Gastrocnemius medialis (tissue), 4 donors: Measurements from ENCODE around the gene MTAP. TPM values are rescaled to one million over a fixed set of nuclear protein-coding genes. Genes with fewer than 3 reads are reported as not detected.

Experiments used
- ATAC-seq, 2 donors: fragments of 150-250 bp; one replicate each; pipeline ENCODE4 v1.9.1; 2016
- DNase-seq, 2 donors: peaks; one replicate each; pipeline ENCODE4 v3.0.0-alpha.2; 2019
- H3K27ac ChIP-seq, 4 donors: fragments of 200-600 bp; sonication (generic); 1 replicate in 1 of 4; 2 replicates in 3 of 4; pipeline ENCODE4 v1.5.1; 2016 to 2018; ENCODE audit warnings: mild to moderate bottlenecking in 2 of 4, moderate library complexity in 1 of 4
- H3K27me3 ChIP-seq, 3 donors: fragments of 200-600 bp; sonication (generic) in 2 of 3; 1 replicate in 1 of 3; 2 replicates in 2 of 3; pipeline versions ENCODE4 v1.5.1 to v1.6.0; 2016 to 2019; ENCODE audit warnings: mild to moderate bottlenecking in 1 of 3, moderate library complexity in 1 of 3
- H3K36me3 ChIP-seq, 2 donors: fragments of 200-600 bp; sonication (generic) in 1 of 2; one replicate each; pipeline ENCODE4 v1.5.1; 2017 to 2018
- H3K4me1 ChIP-seq, 2 donors: fragments of 200-600 bp; sonication (generic) in 1 of 2; one replicate each; pipeline ENCODE4 v1.5.1; 2016 to 2017; ENCODE audit warnings: mild to moderate bottlenecking in 2 of 2
- H3K4me3 ChIP-seq, 4 donors: fragments of 200-600 bp; sonication (generic) in 3 of 4; 1 replicate in 1 of 4; 2 replicates in 3 of 4; pipeline ENCODE4 v1.5.1; 2016 to 2019; ENCODE audit warnings: mild to moderate bottlenecking in 2 of 4
- H3K9me3 ChIP-seq, 3 donors: fragments of 200-600 bp; sonication (generic) in 2 of 3; 1 replicate in 1 of 3; 2 replicates in 2 of 3; pipeline ENCODE4 v1.5.1; 2016 to 2019
- POLR2A ChIP-seq, 2 donors: fragments of 450-650 bp; IDR thresholded peaks; one replicate each; pipeline ENCODE4 v1.6.1; 2017; ENCODE audit warnings: antibody characterized with exemption in 2 of 2, mild to moderate bottlenecking in 2 of 2, moderate library complexity in 2 of 2
- in situ Hi-C, 4 donors: fragments of 200-750 bp; cut with MboI; loops; one replicate each; pipeline versions ENCODE4 v1.15.0 to v1.8.0; 2017; ENCODE audit warnings: low sequenced_read_pairs in 4 of 4
- intact Hi-C: fragments of 100-400 bp; cut with DNase I; formaldehyde crosslinking; loops from one replicate; pipeline ENCODE4 v1.15.1; 2023; ENCODE audit warnings: low total_unique reads
- total RNA-seq, 4 donors: library from RNA; depleted of rRNA; stranded (reverse); fragments of >200 nt; gene quantifications; one replicate each; pipeline versions ENCODE4 v1.1.0 to v1.2.3, GENCODE V29; 2016
- TF ChIP-seq, protein P1 (sequence below), 5 experiments: fragments of 450-650 bp in 3 of 5; fragments of 200-600 bp in 2 of 5; sonication (generic) in 2 of 5; IDR thresholded peaks in 4 of 5; conservative IDR thresholded peaks in 1 of 5; 1 replicate in 4 of 5; 2 replicates in 1 of 5; pipeline ENCODE4 v1.5.1; 2016 to 2019; ENCODE audit warnings: antibody characterized with exemption in 5 of 5, mild to moderate bottlenecking in 3 of 5, moderate library complexity in 3 of 5

MTAP gene
- total RNA-seq, 4 donors from 2014 or later: 6.2 to 11.0 (median 9.4) TPM

- in situ Hi-C loops: loop anchor here in 2 of 4 donors (25.0 kb wide), 1 partner anchor 646 kb away; the partner anchor contains the start of gene KLHL9 (in 2 of the 2)
- intact Hi-C loops: no loop called here
- TF ChIP-seq POLR2A (IDR thresholded peaks at IDR 0.05): no peak
- TF ChIP-seq, protein P1, sequence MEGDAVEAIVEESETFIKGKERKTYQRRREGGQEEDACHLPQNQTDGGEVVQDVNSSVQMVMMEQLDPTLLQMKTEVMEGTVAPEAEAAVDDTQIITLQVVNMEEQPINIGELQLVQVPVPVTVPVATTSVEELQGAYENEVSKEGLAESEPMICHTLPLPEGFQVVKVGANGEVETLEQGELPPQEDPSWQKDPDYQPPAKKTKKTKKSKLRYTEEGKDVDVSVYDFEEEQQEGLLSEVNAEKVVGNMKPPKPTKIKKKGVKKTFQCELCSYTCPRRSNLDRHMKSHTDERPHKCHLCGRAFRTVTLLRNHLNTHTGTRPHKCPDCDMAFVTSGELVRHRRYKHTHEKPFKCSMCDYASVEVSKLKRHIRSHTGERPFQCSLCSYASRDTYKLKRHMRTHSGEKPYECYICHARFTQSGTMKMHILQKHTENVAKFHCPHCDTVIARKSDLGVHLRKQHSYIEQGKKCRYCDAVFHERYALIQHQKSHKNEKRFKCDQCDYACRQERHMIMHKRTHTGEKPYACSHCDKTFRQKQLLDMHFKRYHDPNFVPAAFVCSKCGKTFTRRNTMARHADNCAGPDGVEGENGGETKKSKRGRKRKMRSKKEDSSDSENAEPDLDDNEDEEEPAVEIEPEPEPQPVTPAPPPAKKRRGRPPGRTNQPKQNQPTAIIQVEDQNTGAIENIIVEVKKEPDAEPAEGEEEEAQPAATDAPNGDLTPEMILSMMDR (IDR thresholded peaks at IDR 0.05 in 4 of 5, conservative IDR thresholded peaks at IDR 0.05 in 1 of 5): no peak
- no peaks in the 10 kb centered on the region for H3K4me1 ChIP-seq
- no peak overlapping the region for H3K4me3 ChIP-seq
- H3K9me3 ChIP-seq: no peaks in the 10 kb centered on the region
- no peak overlapping the region for H3K27ac ChIP-seq
- DNase-seq (no peak), ATAC-seq (no peak)
- no peaks in the 10 kb centered on the region for H3K36me3 ChIP-seq
- H3K27me3 ChIP-seq: peaks cover 71 to 84% (median 82%) of the 10 kb centered on the region in 3 donors
These were observed 181.1 kb downstream of the MTAP start for GRCh38 chr9:21983561-21983935.

DNA sequence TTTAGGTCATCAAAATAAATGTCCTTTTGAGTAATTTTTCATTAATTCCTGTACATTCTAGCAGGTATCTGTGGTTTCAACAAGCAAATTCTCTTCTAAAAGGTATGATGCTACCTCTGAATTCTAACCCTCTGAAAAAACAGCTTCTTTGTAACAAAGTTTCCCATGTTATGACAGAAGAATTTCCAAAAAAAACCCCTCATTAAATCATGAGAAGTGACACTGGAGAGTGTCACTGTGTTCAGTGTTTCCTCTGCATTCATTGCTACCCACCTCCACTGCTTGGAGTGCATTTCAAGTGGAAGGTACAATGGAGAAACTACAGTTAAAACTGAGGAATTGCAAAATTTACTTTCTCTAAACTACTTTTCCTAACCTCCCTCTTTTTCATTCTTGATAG lies 181.7 kb downstream of the MTAP start:
- in situ Hi-C loops (loop anchor here in 2 of 4 donors (25.0 kb wide), 1 partner anchor 647 kb away; the partner anchor contains the start of gene KLHL9 (in 2 of the 2)), intact Hi-C loops (no loop called here)
- Histone ChIP-seq H3K36me3 (no peaks in the 10 kb centered on the region), H3K4me1 (no peaks in the 10 kb centered on the region), H3K27ac (no peak overlapping the region), H3K4me3 (no peak overlapping the region), H3K27me3 (peaks cover 71 to 85% (median 82%) of the 10 kb centered on the region in 3 donors), H3K9me3 (no peaks in the 10 kb centered on the region)
- TF ChIP-seq POLR2A (IDR thresholded peaks at IDR 0.05): no peak
- TF ChIP-seq, protein P1 (IDR thresholded peaks at IDR 0.05 in 4 of 5, conservative IDR thresholded peaks at IDR 0.05 in 1 of 5): no peak
- ATAC-seq (no peak), DNase-seq (no peak)

- in situ Hi-C loops: loop anchor here in 2 of 4 donors (25.0 kb wide), 1 partner anchor 649 kb away; the partner anchor contains the start of gene KLHL9 (in 2 of the 2)
- H3K27me3 ChIP-seq: peaks cover 73 to 86% (median 86%) of the 10 kb centered on the region in 3 donors
- H3K4me3 ChIP-seq: no peak overlapping the region
These were observed 183.7 kb downstream of the MTAP start for GRCh38 chr9:21985964-21986667.

More at GRCh38 chr9:21985964-21986667, 183.7 kb downstream of the MTAP start:
- Histone ChIP-seq H3K4me1 (no peaks in the 10 kb centered on the region), H3K36me3 (no peaks in the 10 kb centered on the region), H3K9me3 (no peaks in the 10 kb centered on the region), H3K27ac (no peak overlapping the region)
- ATAC-seq (no peak), DNase-seq (no peak)
- no peak for TF ChIP-seq POLR2A (IDR thresholded peaks at IDR 0.05)
- TF ChIP-seq, protein P1 (IDR thresholded peaks at IDR 0.05 in 4 of 5, conservative IDR thresholded peaks at IDR 0.05 in 1 of 5): no peak
- intact Hi-C loops: no loop called here

Other genes starting within 250 kb of the MTAP start
- gene CDKN2A, start 191.8 kb downstream of the MTAP start, total RNA-seq: under 1 TPM in 2 of 4 donors, not detected in 2; 0.65 to 1.00 TPM
- under 1 TPM in 1 of 4 donors, not detected in 3; 0.46 TPM for gene CDKN2B-AS1, start 192.2 kb downstream of the MTAP start, total RNA-seq
- gene CDKN2B, start 206.7 kb downstream of the MTAP start, total RNA-seq: 10 to 100 TPM in 3 of 4 donors, 1 to 10 TPM in 1; 4.5 to 25.1 (median 15.6) TPM